GM12873 (cell line): ENCODE measurements around the gene RNASE3.

Source experiments
- TF ChIP-seq, protein P1 (sequence below): IDR thresholded peaks from 2 replicates; pipeline ENCODE4 v1.5.1; 2012; ENCODE audit warnings: low read depth, mild to moderate bottlenecking, moderate library complexity, low read length, control low read depth; ENCODE audit not compliant: insufficient read depth; ENCODE audit errors: missing control alignments

RNASE3 gene

DNA sequence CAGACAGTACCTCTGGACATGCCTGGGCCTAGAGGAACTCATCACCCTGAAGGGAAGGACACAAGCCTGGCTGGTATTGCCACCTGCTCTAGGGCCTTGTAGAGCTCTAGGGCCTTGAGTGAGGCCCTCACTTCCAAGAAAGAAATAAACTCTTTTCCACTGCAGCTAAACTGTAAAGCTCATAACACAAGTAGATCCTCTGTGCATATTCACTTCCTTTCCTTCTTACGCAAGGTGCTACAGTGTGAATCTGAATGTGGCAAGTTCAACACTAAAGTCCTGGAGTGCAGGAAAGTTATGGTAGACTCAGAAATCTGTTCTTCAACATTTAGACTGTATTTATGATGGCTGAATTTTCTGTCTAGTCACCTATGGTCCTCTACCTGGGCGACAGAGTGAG is 14.5 kb downstream of the RNASE3 start:
- TF ChIP-seq, protein P1, sequence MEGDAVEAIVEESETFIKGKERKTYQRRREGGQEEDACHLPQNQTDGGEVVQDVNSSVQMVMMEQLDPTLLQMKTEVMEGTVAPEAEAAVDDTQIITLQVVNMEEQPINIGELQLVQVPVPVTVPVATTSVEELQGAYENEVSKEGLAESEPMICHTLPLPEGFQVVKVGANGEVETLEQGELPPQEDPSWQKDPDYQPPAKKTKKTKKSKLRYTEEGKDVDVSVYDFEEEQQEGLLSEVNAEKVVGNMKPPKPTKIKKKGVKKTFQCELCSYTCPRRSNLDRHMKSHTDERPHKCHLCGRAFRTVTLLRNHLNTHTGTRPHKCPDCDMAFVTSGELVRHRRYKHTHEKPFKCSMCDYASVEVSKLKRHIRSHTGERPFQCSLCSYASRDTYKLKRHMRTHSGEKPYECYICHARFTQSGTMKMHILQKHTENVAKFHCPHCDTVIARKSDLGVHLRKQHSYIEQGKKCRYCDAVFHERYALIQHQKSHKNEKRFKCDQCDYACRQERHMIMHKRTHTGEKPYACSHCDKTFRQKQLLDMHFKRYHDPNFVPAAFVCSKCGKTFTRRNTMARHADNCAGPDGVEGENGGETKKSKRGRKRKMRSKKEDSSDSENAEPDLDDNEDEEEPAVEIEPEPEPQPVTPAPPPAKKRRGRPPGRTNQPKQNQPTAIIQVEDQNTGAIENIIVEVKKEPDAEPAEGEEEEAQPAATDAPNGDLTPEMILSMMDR, result no peak

DNA sequence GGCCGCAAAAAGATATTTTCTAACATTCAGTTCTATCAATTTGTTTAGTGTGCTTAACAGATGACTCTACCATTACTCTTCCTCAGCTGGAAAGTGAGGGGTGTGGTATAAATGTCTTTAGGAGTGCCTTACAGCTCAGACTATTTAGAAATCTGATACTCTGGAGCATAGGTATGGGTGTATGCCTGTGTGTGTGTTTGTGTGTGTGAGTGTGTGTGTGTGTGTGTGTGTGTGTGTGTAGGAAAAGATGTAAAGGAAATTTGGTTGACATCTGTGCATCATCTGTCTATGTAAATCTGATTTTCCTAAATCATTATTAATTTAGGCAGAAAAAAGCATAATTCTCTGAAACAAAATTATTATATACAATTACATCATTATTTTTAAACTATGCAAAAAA is 16.0 kb downstream of the RNASE3 start:
- TF ChIP-seq, protein P1, result no peak

DNA sequence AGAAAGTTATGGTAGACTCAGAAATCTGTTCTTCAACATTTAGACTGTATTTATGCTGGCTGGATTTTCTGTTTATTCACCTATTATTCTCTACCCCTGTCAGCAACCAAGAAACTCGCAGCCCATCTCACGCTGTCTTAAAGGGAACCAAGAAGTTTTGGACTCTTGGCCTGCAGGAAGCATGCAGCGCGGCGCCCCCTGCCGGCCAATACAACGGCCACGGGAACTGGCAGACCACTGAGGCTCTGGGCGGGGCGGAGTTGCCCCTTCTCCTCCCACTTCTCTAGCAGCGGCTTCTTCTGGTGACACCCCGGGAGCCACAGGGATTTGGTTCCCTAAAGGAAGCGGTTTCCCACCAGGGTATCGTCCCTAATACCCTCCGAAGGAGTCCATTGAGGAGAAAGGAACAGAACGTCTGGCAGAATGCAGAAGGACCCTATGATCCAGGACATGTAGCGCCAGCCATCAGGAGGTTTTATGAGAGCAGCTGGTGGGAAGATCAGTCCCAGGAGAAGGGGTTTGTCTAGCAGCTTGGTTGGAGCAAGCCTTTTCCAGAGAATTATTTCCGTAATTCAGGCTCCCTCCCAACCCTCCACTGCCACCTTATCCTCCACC is 43.1 kb downstream of the RNASE3 start:
- TF ChIP-seq, protein P1, result peak; percentile 66

- TF ChIP-seq, protein P1, result no peak
These were observed 44.3 kb downstream of the RNASE3 start for GRCh38 chr14:20935303-20935984.
